HG03108 (cell line): Measurements from ENCODE around the gene NIN.
A peak's percentile ranks its signal among the peaks of the same experiment; 100 is the strongest.
"Not testable (repeated sequence)": the region's sequence is repeated elsewhere in the genome, so short reads cannot be mapped to it uniquely, and the experiment has no call there.

Experiments used
- ATAC-seq: cut with Tn5 transposase; IDR thresholded peaks from one replicate; pipeline ENCODE4 v1.9.1; 2021; ENCODE audit warnings: moderate library complexity; ENCODE audit not compliant: unreplicated experiment

The NIN gene

GRCh38 chr14:50819303-50819702 is 11.7 kb downstream of the NIN start:
- not testable (repeated sequence) for ATAC-seq

GRCh38 chr14:50816395-50817047 is 14.4 kb downstream of the NIN start:
- no peak for ATAC-seq

GRCh38 chr14:50815526-50815925 is 15.4 kb downstream of the NIN start:
- ATAC-seq: not testable (repeated sequence)

- not testable (repeated sequence) for ATAC-seq
Observed at GRCh38 chr14:50815058-50815457, 15.9 kb downstream of the NIN start.

GRCh38 chr14:50814161-50814560 is 16.8 kb downstream of the NIN start:
- no peak for ATAC-seq

- ATAC-seq: no peak
Observed at GRCh38 chr14:50813544-50813863, 17.5 kb downstream of the NIN start.

- no peak for ATAC-seq
Observed at GRCh38 chr14:50812856-50813543, 18.0 kb downstream of the NIN start.

GRCh38 chr14:50812180-50812579 is 18.8 kb downstream of the NIN start:
- no peak for ATAC-seq

- no peak for ATAC-seq
Observed at GRCh38 chr14:50808053-50808452, 22.9 kb downstream of the NIN start.

GRCh38 chr14:50806241-50806933 is 24.6 kb downstream of the NIN start:
- no peak for ATAC-seq

- ATAC-seq: no peak
Observed at GRCh38 chr14:50805396-50805795, 25.6 kb downstream of the NIN start.

- no peak for ATAC-seq
Observed at GRCh38 chr14:50804181-50804721, 26.7 kb downstream of the NIN start.

- ATAC-seq: no peak
Observed at GRCh38 chr14:50801706-50802105, 29.3 kb downstream of the NIN start.

GRCh38 chr14:50800032-50800431 is 30.9 kb downstream of the NIN start:
- no peak for ATAC-seq

- peak; percentile 56 for ATAC-seq
Observed at GRCh38 chr14:50798048-50798421, 32.9 kb downstream of the NIN start.

- ATAC-seq: no peak
Observed at GRCh38 chr14:50797250-50798047, 33.5 kb downstream of the NIN start.

GRCh38 chr14:50796390-50796789 is 34.6 kb downstream of the NIN start:
- no peak for ATAC-seq

- no peak for ATAC-seq
Observed at GRCh38 chr14:50795909-50796308, 35.1 kb downstream of the NIN start.

- ATAC-seq: no peak
Observed at GRCh38 chr14:50795142-50795541, 35.8 kb downstream of the NIN start.

GRCh38 chr14:50794068-50794645 is 36.8 kb downstream of the NIN start:
- no peak for ATAC-seq

GRCh38 chr14:50792634-50793068 is 38.3 kb downstream of the NIN start:
- no peak for ATAC-seq
